Measurements from ENCODE around the gene KLHL42. TPM values are rescaled to one million over a fixed set of nuclear protein-coding genes. Genes with fewer than 3 reads are reported as not detected.

The KLHL42 gene
- total and polyA plus RNA-seq, 9 of the 15 experiments (the other 6 are each of a cell fraction or from before 2014, with no cell fraction given) = 1.5 to 11.8 (median 9.6) TPM

DNA sequence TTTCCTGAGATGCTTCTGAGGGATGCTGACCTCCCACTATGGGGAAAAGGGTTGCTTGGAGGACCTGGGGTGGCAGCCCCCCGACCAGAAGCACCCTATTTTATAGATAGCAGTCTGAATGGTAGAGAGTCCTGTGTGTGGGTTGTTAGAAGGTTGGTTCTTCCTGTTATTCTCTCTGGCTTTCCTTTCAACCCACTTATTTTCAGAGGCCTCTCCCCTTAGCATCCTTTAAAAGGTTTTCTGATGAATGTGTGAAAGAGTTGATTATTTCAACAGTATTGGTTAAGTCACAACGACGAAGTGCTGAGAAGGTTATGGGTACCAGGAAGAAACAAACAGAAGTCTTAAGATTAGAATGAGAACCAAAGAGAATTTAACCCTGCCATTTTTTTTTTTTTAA lies 20.8 kb downstream of the KLHL42 start:
- Histone ChIP-seq H3K4me3 (no peak overlapping the region), H3K9me1 (ENCODE audit: control insufficient read depth, insufficient read depth, low read length) (no peaks in the 10 kb centered on the region), H2AFZ (ENCODE audit: low read depth, low read length) (no peak overlapping the region), H3K27me3 (ENCODE audit: control insufficient read depth in 2 of 2, insufficient read depth in 2 of 2, low read length in 2 of 2) (no peaks in the 10 kb centered on the region), H4K20me1 (replicated peaks; ENCODE audit: control insufficient read depth, insufficient read depth, low read length) (no peaks in the 10 kb centered on the region), H3K79me2 (ENCODE audit: control insufficient read depth, insufficient read depth, low read length) (no peaks in the 10 kb centered on the region), H3K36me3 (ENCODE audit: control insufficient read depth, insufficient read depth, low read length) (peaks cover 21% of the 10 kb centered on the region; the same call in 2 of the 3 replicates), H3K27ac (ENCODE audit: extremely low read depth, low read depth, low read length) (no peak overlapping the region), H3K4me1 (replicated peaks in 1 of 2; ENCODE audit: control insufficient read depth in 2 of 2, insufficient read depth in 2 of 2, low read length in 2 of 2) (peaks cover 0 to 4% of the 10 kb centered on the region in 2 experiments; a peak in 3 of 5 replicates), H3K9me3 (replicated peaks; ENCODE audit: control insufficient read depth, insufficient read depth, low read depth, low read length) (no peaks in the 10 kb centered on the region), H3K4me2 (ENCODE audit: insufficient read depth, low read length) (no peak overlapping the region), H3K9ac (ENCODE audit: insufficient read depth in 1 of 2, low read depth in 2 of 2, low read length in 2 of 2) (no peak overlapping the region)
- FAIRE-seq (no peak), DNase-seq (ENCODE audit: extremely low read depth in 1 of 4, low spot score in 3 of 4) (no peak), ATAC-seq (no peak)
- intact Hi-C loops (cut with micrococcal nuclease) = no loop called here
- ChIA-PET CTCF (ENCODE audit: low intra/inter-chr PET ratio) (no interaction called here), POLR2A (interaction anchor here (1.1 to 1.4 kb wide), 2 partner anchors 10 to 16 kb away, joined by 3 read pairs; no protein-coding TSS in a partner anchor)
- WGBS (ENCODE audit: insufficient coverage, low coverage, missing lambda C conversion rate) = 26% methylated on average over 3 of the region's 3 CpGs
- BruUV-seq (replicated peaks) = no TSS peak
- in situ Hi-C loops (cut with MboI) = no loop called here
- TF ChIP-seq E2F6 (IDR thresholded peaks at IDR 0.05; ENCODE audit: borderline replicate concordance in 1 of 2, extremely low read depth in 1 of 2, insufficient read depth in 1 of 2, insufficient read length in 1 of 2, low read depth in 1 of 2, low read length in 1 of 2, poor library complexity in 1 of 2, severe bottlenecking in 1 of 2) = no peak
- TF ChIP-seq MGA (IDR thresholded peaks at IDR 0.05) = no peak
- TF ChIP-seq RBM17 (IDR thresholded peaks at IDR 0.05; ENCODE audit: borderline replicate concordance, low read depth, low read length) = no peak
- TF ChIP-seq BMI1 (IDR thresholded peaks at IDR 0.05; ENCODE audit: low read length) = no peak
- no peak for TF ChIP-seq CREM (IDR thresholded peaks at IDR 0.05; ENCODE audit: low read depth)

All from K562 (cell line).